ENCODE measurements around the gene SMYD4.

DNA sequence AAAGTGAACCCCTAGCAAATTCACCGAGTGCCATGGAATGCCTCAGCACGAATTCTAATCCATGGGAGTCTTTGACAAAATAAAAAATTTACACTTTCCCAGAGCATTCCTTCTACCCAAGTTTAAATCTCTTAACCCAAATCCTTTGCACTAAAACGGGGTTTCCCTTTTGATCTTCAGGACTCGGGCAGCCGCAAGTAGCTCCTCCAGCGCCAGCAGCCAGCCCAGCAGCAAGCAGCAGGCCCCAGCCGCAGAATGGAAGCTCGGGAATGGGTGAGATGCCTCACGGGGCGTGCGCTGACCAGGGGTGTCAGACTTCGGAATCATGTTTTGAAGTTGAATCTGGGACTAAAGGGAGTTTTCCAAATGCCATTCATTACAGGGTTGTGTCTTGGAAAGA, 42.6 kb upstream of the SMYD4 start:
- TF ChIP-seq, protein P1, sequence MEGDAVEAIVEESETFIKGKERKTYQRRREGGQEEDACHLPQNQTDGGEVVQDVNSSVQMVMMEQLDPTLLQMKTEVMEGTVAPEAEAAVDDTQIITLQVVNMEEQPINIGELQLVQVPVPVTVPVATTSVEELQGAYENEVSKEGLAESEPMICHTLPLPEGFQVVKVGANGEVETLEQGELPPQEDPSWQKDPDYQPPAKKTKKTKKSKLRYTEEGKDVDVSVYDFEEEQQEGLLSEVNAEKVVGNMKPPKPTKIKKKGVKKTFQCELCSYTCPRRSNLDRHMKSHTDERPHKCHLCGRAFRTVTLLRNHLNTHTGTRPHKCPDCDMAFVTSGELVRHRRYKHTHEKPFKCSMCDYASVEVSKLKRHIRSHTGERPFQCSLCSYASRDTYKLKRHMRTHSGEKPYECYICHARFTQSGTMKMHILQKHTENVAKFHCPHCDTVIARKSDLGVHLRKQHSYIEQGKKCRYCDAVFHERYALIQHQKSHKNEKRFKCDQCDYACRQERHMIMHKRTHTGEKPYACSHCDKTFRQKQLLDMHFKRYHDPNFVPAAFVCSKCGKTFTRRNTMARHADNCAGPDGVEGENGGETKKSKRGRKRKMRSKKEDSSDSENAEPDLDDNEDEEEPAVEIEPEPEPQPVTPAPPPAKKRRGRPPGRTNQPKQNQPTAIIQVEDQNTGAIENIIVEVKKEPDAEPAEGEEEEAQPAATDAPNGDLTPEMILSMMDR (IDR thresholded peaks at IDR 0.05): no peak
- TF ChIP-seq EP300 (IDR thresholded peaks at IDR 0.05) (no peak), POLR2A (IDR thresholded peaks at IDR 0.05) (no peak)

Measured in tibial nerve (tissue), 4 donors.